HG03521 (cell line): Measurements from ENCODE around the gene CALN1.

Experiments used
- ATAC-seq: cut with Tn5 transposase; IDR thresholded peaks from one replicate; pipeline ENCODE4 v1.9.1; 2021; ENCODE audit warnings: mild to moderate bottlenecking, moderate library complexity; ENCODE audit not compliant: unreplicated experiment

Gene CALN1

DNA sequence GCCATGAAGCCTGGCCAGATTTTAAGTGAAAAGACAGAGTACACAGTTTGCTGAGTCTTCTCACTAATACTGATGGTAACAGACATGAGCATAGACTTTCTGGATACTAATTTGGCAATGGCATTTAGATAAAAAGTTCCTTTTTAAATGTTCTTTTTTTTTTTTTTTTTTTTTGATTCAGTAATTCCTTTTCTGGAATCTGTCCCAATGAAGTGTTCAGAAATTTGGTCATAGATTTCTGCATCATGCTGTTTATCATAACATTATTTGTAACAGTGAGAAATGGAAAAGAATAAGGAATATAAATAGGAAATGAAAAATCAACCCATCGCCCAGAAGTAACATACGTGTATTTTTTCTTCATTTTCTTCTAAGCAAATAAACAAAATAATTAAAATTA is 354.9 kb downstream of the CALN1 start:
- ATAC-seq = no peak

DNA sequence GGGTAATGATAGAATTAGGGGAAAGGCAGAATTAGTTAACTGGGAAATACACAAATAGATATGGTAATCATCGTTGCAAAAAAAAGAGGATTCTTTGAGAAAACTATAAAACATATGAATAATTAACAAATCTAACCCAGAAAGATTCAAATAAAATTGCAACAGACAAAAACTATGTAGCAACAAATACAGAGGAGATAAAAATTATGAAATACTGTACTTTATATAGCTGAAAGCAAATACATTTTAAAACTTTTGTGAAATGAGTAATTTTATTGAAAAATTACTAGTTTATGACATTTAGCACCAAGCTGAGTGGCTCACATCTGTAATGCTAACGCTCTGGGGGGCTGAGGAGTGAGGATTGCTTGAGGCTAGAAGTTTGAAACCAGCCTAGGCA is 356.7 kb downstream of the CALN1 start:
- ATAC-seq = no peak

DNA sequence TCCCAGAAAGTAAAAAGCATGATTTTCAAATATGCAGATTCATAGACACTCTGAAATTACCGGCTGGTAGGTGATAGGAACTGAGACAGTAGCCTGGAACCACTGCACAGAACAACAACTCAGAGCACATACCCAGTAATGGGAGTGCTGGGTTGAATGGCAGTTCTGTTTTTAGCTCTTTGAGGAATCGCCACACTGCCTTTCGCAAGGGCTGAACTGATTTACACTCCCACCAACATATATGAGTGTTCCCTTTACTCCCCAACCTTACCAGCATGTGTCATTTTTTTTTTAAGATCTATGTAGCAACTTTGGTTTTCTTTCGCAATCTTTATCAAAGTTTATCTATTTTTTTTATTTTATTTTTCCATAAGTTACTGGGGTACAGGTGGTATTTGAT is 358.8 kb downstream of the CALN1 start:
- ATAC-seq = no peak

- ATAC-seq = no peak
Measured at GRCh38 chr7:72048420-72048819, 363.7 kb downstream of the CALN1 start.

GRCh38 chr7:72042855-72043254 is 369.3 kb downstream of the CALN1 start:
- no peak for ATAC-seq

DNA sequence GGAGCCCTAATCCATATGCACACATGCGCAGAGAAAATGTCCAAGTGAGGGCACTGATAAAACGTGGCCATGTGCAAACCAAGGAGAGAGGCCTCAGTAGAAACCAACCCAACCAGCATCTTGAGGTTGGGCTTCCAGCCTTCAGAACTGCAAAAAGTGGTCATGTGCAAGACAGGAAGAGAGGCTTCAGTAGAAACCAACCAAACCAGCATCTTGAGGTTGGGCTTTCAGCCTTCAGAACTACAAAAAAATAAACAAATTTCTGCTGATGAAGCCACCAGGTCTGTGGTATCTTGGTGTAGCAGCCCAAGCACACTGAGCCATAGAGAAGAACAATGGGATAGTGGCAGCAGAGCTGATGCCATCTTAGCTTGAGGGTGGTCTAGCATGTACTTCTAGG is 371.5 kb downstream of the CALN1 start:
- ATAC-seq = no peak

DNA sequence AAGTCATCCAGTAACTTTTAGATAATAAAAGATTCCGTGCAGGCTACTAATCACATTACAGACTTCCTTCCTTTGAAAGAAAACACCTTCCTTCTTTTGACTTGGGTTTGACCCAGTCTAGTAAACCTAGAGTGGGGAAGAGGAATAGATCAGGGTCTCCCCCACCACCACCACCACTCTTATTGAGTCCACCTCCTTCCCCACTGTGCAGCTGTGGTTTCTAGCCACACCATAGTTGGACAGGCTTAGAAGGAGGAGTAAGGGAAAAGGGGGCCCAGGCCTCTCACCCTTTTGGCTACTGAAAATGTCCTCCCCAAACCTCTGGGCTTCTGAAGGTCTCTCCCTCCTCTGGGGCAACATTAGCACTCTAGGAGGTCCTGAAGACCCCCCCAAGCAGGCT is 372.7 kb downstream of the CALN1 start:
- no peak for ATAC-seq

- no peak for ATAC-seq
Measured at GRCh38 chr7:72038022-72038732, 374.0 kb downstream of the CALN1 start.

DNA sequence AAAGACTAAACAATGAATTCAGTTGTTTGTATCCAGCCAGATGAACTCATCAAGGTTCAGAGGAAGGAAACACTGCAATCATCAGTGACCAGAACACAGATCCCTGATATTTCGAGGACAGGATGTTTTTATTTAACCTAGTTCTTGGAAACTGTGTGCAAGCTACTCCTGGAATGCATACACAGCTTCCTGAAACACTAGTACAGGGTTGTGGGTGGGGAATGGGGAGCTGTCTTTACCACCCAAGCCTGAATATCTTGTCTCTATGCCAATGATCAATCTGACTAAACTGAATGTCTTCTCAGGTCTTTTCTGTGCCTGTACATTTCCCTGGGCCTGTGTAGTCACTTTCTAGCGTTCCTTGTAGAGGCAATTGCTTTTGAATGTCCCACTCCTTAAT is 374.6 kb downstream of the CALN1 start:
- no peak for ATAC-seq

- ATAC-seq = no peak
Measured at GRCh38 chr7:72035266-72035665, 376.9 kb downstream of the CALN1 start.

DNA sequence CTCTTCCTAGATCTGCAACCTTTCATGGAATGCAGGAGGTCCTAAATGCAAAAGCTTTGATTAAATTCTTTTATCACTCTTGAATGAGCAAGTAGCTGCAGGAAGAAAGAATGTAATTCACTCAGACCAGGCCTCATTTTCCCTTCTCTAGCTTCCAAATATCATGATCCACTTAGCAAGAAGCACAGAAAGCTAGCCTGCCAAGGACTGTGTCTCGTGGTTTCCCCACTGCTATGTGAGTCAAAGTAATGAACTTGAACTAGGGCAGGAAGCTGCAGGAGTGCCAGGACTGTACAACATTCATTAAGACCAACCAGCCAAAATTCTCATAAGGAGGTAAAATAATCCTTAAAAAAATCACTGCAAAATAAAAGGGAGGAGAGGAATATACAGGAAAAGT is 379.2 kb downstream of the CALN1 start:
- ATAC-seq = no peak

GRCh38 chr7:72030994-72031667 is 381.0 kb downstream of the CALN1 start:
- no peak for ATAC-seq

GRCh38 chr7:72028267-72028666 is 383.9 kb downstream of the CALN1 start:
- ATAC-seq = no peak

- ATAC-seq = no peak
Measured at GRCh38 chr7:72025381-72025960, 386.7 kb downstream of the CALN1 start.

DNA sequence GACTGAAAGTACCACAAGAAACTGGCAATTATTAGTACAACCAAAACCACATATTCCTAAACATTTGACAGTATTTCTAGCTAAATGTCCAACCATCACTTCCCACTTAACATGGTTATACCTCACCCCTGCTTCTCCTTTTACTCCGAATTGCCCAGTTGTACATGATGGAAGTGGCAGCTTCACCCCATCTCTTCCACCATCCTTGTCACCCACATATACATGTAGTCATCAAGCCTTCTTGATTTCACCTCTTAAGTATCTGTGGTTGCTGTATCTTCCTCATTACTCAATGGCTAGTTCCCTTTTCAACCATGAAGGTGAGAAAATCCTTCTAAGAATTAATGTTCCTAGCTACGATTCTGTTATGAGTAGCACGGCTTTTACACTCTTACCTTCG is 388.2 kb downstream of the CALN1 start:
- no peak for ATAC-seq

DNA sequence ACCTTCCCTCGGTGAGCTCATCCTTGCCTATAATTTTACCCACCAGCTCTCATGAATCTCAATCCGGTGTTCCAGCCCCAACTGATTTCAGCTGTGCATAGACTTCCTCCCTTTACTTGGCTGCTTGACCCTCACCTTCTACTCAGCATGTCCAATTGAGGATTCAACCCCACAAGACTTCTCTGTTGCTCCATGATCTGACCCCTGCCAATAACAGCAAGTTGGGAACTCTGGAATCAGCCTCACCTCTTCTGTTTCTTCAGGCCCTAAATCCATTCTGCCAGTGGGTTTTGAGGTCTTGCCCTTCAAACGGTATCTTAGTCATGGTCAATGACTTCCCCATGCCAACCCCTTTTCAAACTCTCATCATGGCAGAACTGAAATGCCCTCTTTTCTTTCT is 390.4 kb downstream of the CALN1 start:
- ATAC-seq = no peak

DNA sequence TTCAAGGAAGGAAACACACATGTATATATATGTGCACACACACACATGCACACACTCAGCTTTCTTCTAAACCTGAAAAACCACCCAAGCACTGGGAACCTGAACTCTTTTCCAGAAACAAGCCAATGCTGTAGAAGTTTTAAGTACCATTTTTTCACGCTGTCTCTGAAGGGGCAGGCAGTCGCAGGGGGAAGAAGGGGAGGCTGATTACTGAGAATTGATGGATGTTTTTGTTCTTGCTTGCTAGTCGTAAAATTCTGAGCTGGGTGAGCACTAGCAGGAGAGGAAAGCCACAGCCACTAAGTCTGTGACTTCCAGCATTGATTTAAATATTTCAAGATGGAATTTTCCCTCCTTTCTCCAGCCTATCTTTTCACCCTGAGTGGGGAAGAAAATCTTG is 391.8 kb downstream of the CALN1 start:
- no peak for ATAC-seq

GRCh38 chr7:72019436-72019835 is 392.7 kb downstream of the CALN1 start:
- no peak for ATAC-seq

DNA sequence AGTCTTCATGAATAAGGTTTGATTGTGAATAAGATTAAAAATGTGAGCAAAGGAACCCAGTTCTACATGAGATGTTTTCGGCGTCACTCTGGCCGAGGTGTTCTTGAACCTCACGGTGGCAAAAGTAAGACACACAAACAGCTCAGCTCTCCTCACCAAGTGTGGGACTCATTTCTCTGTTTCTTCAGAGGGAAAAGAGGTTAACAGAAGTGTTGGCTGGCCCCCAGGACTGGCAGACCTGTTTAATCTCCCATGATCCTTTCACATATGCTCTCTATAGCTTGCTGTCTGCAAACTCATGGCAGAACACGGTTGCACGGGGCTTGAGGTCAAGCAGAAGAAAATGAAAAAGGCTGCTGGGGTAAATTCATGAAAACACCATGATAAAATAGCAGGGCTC is 394.4 kb downstream of the CALN1 start:
- ATAC-seq = no peak

GRCh38 chr7:72016574-72016973 is 395.6 kb downstream of the CALN1 start:
- no peak for ATAC-seq

- no peak for ATAC-seq
Measured at GRCh38 chr7:72015136-72015535, 397.0 kb downstream of the CALN1 start.

DNA sequence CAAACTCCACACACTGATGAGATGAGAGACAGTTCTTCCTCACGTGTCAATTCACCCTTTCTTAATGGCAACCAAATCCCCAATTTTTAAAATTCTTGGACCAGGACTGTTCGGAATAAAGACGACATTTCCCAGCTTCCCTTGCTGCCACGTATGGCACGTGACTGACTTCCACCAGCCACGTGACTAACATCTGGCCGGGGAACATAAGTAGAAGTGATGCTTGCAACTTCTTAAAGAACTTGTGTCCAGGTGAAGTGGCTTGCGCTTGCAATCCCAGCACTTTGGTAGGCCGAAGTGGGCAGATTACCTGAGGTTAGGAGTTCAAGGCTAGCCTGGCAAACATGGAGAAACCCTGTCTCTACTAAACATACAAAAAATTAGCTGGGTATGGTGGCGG is 405.1 kb downstream of the CALN1 start:
- no peak for ATAC-seq
